SK-N-MC (cell line): Measurements from ENCODE around the gene ICE2.

ENCODE experiments used
- DNase-seq: peaks from one replicate; pipeline ENCODE4 v3.0.0-alpha.2; 2011; ENCODE audit warnings: low read depth, low spot score
- H3K27ac ChIP-seq: fragments of 200-600 bp; sonication (generic); 2 replicates; pipeline ENCODE4 v1.5.1; 2016; ENCODE audit warnings: mixed run types
- H3K36me3 ChIP-seq: fragments of 200-600 bp; sonication (generic); 2 replicates; pipeline ENCODE4 v1.6.1; 2017; ENCODE audit warnings: antibody characterized with exemption, low read length, mixed read lengths; ENCODE audit not compliant: insufficient read depth
- H3K4me3 ChIP-seq: fragments of 200-600 bp; sonication (generic); 2 replicates; pipeline ENCODE4 v1.5.1; 2016
- H3K9ac ChIP-seq: fragments of 200-600 bp; sonication (generic); 2 replicates; pipeline ENCODE4 v1.8.0; 2017; ENCODE audit warnings: mixed run types, mixed read lengths; ENCODE audit not compliant: insufficient read length
- H3K9me3 ChIP-seq: fragments of 200-600 bp; sonication (generic); 2 replicates; pipeline ENCODE4 v1.6.1; 2017; ENCODE audit warnings: low read depth, mild to moderate bottlenecking, antibody characterized with exemption, low read length, moderate library complexity, mixed read lengths
- EZH2 ChIP-seq: fragments of 200-600 bp; sonication (generic); IDR thresholded peaks from one replicate; pipeline ENCODE4 v1.6.1; 2017; ENCODE audit warnings: antibody characterized with exemption
- FOXP2 ChIP-seq: optimal IDR thresholded peaks from 2 replicates; pipeline ENCODE3; 2011; ENCODE audit warnings: mild to moderate bottlenecking, moderate library complexity; ENCODE audit not compliant: insufficient read depth; ENCODE audit errors: extremely low read length, control extremely low read depth
- POLR2AphosphoS5 ChIP-seq: IDR thresholded peaks from 2 replicates; pipeline ENCODE4 v1.6.1; 2012; ENCODE audit warnings: mild to moderate bottlenecking, low read depth, low read length, borderline replicate concordance

The ICE2 gene

GRCh38 chr15:60483042-60483441 lies 4.1 kb upstream of the ICE2 start:
- no peak overlapping the region for H3K4me3 ChIP-seq
- TF ChIP-seq FOXP2: no peak
- TF ChIP-seq EZH2: no peak
- no peak for TF ChIP-seq POLR2AphosphoS5
- no peaks in the 10 kb centered on the region for H3K36me3 ChIP-seq
- DNase-seq: no peak
- no peak overlapping the region for H3K27ac ChIP-seq
- H3K9me3 ChIP-seq: no peaks in the 10 kb centered on the region
- H3K9ac ChIP-seq: no peak overlapping the region

- Histone ChIP-seq H3K36me3 (peaks cover 15% of the 10 kb centered on the region), H3K27ac (no peak overlapping the region), H3K9ac (no peak overlapping the region), H3K9me3 (no peaks in the 10 kb centered on the region), H3K4me3 (no peak overlapping the region)
- TF ChIP-seq POLR2AphosphoS5: no peak
- TF ChIP-seq EZH2: no peak
- TF ChIP-seq FOXP2: no peak
- no peak for DNase-seq
Observed at GRCh38 chr15:60480888-60481287, 1.9 kb upstream of the ICE2 start.

- Histone ChIP-seq H3K27ac (no peak overlapping the region), H3K9me3 (no peaks in the 10 kb centered on the region), H3K9ac (no peak overlapping the region), H3K36me3 (peaks cover 17% of the 10 kb centered on the region), H3K4me3 (no peak overlapping the region)
- TF ChIP-seq FOXP2: no peak
- TF ChIP-seq EZH2: no peak
- TF ChIP-seq POLR2AphosphoS5: no peak
- no peak for DNase-seq
Observed at GRCh38 chr15:60480149-60480548, 1.2 kb upstream of the ICE2 start.

- Histone ChIP-seq H3K9me3 (no peaks in the 10 kb centered on the region), H3K36me3 (peaks cover 23% of the 10 kb centered on the region), H3K27ac (0 out of 2 replicates have a peak overlapping the region, but pooled peaks have one; percentile 44), H3K4me3 (peak overlapping the region; percentile 86), H3K9ac (peak overlapping the region; percentile 96)
- TF ChIP-seq POLR2AphosphoS5 (no peak), FOXP2 (no peak), EZH2 (no peak)
- no peak for DNase-seq
Observed at GRCh38 chr15:60479361-60480110, 594 bp upstream of the ICE2 start.

- H3K9me3 ChIP-seq: no peaks in the 10 kb centered on the region
- peaks cover 38% of the 10 kb centered on the region for H3K36me3 ChIP-seq
- no peak; the same call in 1 of the 2 replicates for TF ChIP-seq POLR2AphosphoS5
- peak overlapping the region; percentile 67 for H3K27ac ChIP-seq
- peak overlapping the region; percentile 86 for H3K4me3 ChIP-seq
- peak overlapping the region; percentile 96 for H3K9ac ChIP-seq
- no peak for DNase-seq
Observed at GRCh38 chr15:60477916-60478565, 901 bp downstream of the ICE2 start.

GRCh38 chr15:60477164-60477563 lies 1.8 kb downstream of the ICE2 start:
- no peak overlapping the region for H3K27ac ChIP-seq
- H3K36me3 ChIP-seq: peaks cover 44% of the 10 kb centered on the region
- H3K9ac ChIP-seq: peak overlapping the region; percentile 96
- TF ChIP-seq EZH2: no peak
- no peak for TF ChIP-seq POLR2AphosphoS5
- no peak for TF ChIP-seq FOXP2
- H3K4me3 ChIP-seq: peak overlapping the region; percentile 86
- no peaks in the 10 kb centered on the region for H3K9me3 ChIP-seq
- no peak for DNase-seq

GRCh38 chr15:60476713-60477112 lies 2.2 kb downstream of the ICE2 start:
- DNase-seq: no peak
- Histone ChIP-seq H3K4me3 (peak overlapping the region; percentile 86), H3K27ac (no peak overlapping the region), H3K9me3 (no peaks in the 10 kb centered on the region), H3K9ac (peak overlapping the region; percentile 96), H3K36me3 (peaks cover 44% of the 10 kb centered on the region)
- no peak for TF ChIP-seq EZH2
- no peak for TF ChIP-seq FOXP2
- TF ChIP-seq POLR2AphosphoS5: no peak

GRCh38 chr15:60473135-60473534 lies 5.8 kb downstream of the ICE2 start:
- peaks cover 67% of the 10 kb centered on the region for H3K36me3 ChIP-seq
- no peak for TF ChIP-seq FOXP2
- no peak for TF ChIP-seq EZH2
- TF ChIP-seq POLR2AphosphoS5: no peak
- no peak overlapping the region for H3K27ac ChIP-seq
- no peak for DNase-seq
- no peak overlapping the region for H3K9ac ChIP-seq
- no peaks in the 10 kb centered on the region for H3K9me3 ChIP-seq
- no peak overlapping the region for H3K4me3 ChIP-seq

GRCh38 chr15:60471314-60471713 lies 7.6 kb downstream of the ICE2 start:
- H3K4me3 ChIP-seq: no peak overlapping the region
- H3K9me3 ChIP-seq: no peaks in the 10 kb centered on the region
- H3K9ac ChIP-seq: no peak overlapping the region
- H3K27ac ChIP-seq: no peak overlapping the region
- H3K36me3 ChIP-seq: peaks cover 72% of the 10 kb centered on the region
- DNase-seq: no peak
- TF ChIP-seq POLR2AphosphoS5 (no peak), EZH2 (no peak), FOXP2 (no peak)
